ENCODE measurements around the gene FANCL. TPM values are rescaled to one million over a fixed set of nuclear protein-coding genes. Genes with fewer than 3 reads are reported as not detected.

The FANCL gene
- total and polyA plus RNA-seq, 2 experiments from 2014 or later = 10.4 to 14.5 TPM

DNA sequence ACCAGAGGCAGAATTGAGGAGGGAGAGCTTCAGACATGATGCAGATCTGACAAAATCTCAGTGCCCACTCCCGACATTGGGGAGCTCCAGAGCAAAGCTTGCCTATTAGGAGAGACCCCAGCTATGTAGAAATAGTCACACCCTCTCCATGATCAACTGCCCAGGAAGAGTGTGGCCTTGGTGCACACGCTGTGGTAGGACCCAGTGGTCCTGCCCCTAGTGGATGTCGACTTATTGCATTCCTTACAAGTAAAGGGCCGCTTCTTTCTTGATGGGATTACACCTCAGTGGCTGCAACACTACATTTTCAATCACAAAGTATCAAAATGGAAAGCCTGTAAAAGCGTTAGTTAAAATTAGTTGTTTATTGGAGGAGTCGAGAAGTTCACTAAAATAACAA is 130.4 kb downstream of the FANCL start:
- DNase-seq = no peak
- H3K9me3 ChIP-seq (ENCODE audit: low read depth) = no peaks in the 10 kb centered on the region
- no peak overlapping the region for H3K27ac ChIP-seq
- no peak overlapping the region for H3K4me3 ChIP-seq
- in situ Hi-C loops (cut with MboI) = no loop called here
- no peaks in the 10 kb centered on the region for H3K79me2 ChIP-seq (ENCODE audit: insufficient read depth)
- no peak overlapping the region for H3K4me2 ChIP-seq (ENCODE audit: unreplicated experiment)
- WGBS, 2 experiments (ENCODE audit: low coverage in 1 of 2, low lambda C conversion rate in 2 of 2, missing lambda C conversion rate in 2 of 2) = 96 to 99% methylated on average over 6 of the region's 6 CpGs
- no peaks in the 10 kb centered on the region for H3K27me3 ChIP-seq (replicated peaks; ENCODE audit: insufficient read depth)
- H3K4me1 ChIP-seq (ENCODE audit: insufficient read depth) = peaks cover 36% of the 10 kb centered on the region
- peaks cover 51% of the 10 kb centered on the region for H3F3A ChIP-seq (ENCODE audit: insufficient read depth)
- TF ChIP-seq EZH2phosphoT487 (IDR thresholded peaks at IDR 0.05; ENCODE audit: insufficient read depth, low read depth) = no peak
- no peak for TF ChIP-seq EZH2 (IDR thresholded peaks at IDR 0.05; ENCODE audit: insufficient read depth, poor library complexity, severe bottlenecking)
- H4K20me1 ChIP-seq (ENCODE audit: insufficient read depth) = no peaks in the 10 kb centered on the region
- H2AFZ ChIP-seq = no peak overlapping the region
- H3K36me3 ChIP-seq (ENCODE audit: low read depth) = no peaks in the 10 kb centered on the region
- no peak overlapping the region for H3K9ac ChIP-seq
- no peaks in the 10 kb centered on the region; the same call in 1 of the 2 replicates for H3K9me2 ChIP-seq (ENCODE audit: insufficient read depth)

DNA sequence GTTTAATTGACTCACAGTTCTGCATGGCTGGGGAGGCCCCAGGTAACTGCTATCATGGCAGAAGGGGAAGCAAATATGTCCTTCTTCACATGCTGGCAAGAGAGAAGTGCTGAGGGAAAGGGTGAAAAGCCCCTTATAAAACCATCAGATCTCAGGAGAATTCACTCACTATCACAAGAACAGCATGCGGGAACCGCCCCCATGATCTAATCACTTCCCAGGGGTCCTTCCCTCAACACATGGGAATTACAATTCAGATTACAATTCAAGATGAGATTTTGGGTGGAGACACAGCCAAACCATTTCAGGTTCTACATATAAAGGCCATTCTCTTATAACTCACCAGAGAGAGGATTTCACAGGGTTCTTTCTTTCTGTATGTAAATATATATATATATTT is 131.6 kb downstream of the FANCL start:
- TF ChIP-seq EZH2 (IDR thresholded peaks at IDR 0.05; ENCODE audit: insufficient read depth, poor library complexity, severe bottlenecking) (no peak), EZH2phosphoT487 (IDR thresholded peaks at IDR 0.05; ENCODE audit: insufficient read depth, low read depth) (no peak)
- H3K4me2 ChIP-seq (ENCODE audit: unreplicated experiment) = peak overlapping the region; percentile 64
- no peak overlapping the region for H3K9ac ChIP-seq
- H3K27me3 ChIP-seq (replicated peaks; ENCODE audit: insufficient read depth) = no peaks in the 10 kb centered on the region
- H3K36me3 ChIP-seq (ENCODE audit: low read depth) = no peaks in the 10 kb centered on the region
- no peaks in the 10 kb centered on the region for H3K79me2 ChIP-seq (ENCODE audit: insufficient read depth)
- 98 to 100% methylated on average over 2 of the region's 2 CpGs for WGBS, 2 experiments (ENCODE audit: low coverage in 1 of 2, low lambda C conversion rate in 2 of 2, missing lambda C conversion rate in 2 of 2)
- DNase-seq = no peak
- H3K4me1 ChIP-seq (ENCODE audit: insufficient read depth) = peaks cover 36% of the 10 kb centered on the region
- peak overlapping the region; percentile 95 for H3K27ac ChIP-seq
- H3K9me3 ChIP-seq (ENCODE audit: low read depth) = no peaks in the 10 kb centered on the region
- no peaks in the 10 kb centered on the region for H4K20me1 ChIP-seq (ENCODE audit: insufficient read depth)
- no peaks in the 10 kb centered on the region; the same call in 1 of the 2 replicates for H3K9me2 ChIP-seq (ENCODE audit: insufficient read depth)
- H2AFZ ChIP-seq = no peak overlapping the region
- H3K4me3 ChIP-seq = no peak overlapping the region
- in situ Hi-C loops (cut with MboI) = no loop called here
- H3F3A ChIP-seq (ENCODE audit: insufficient read depth) = peaks cover 51% of the 10 kb centered on the region

Other genes starting within 250 kb of the FANCL start
- 14.4 and 22.4 TPM in 2 replicates for gene VRK2, start 194.5 kb downstream of the FANCL start, total RNA-seq (2014; rRNA removed; shearing (Covaris generic))
- 21.7 and 24.2 TPM in 2 replicates for gene VRK2, start 194.5 kb downstream of the FANCL start, polyA plus RNA-seq (2016; fragmentation: Nextera tagmentation; extraction: Ambion mirVana)